Glutamatergic neuron (in vitro differentiated cells): ENCODE data around the gene ZSCAN16. TPM values are rescaled to one million over a fixed set of nuclear protein-coding genes. Genes with fewer than 3 reads are reported as not detected.

ENCODE experiments used
- DNase-seq: peaks from one replicate; pipeline ENCODE4 v3.0.0; 2022
- H3K27ac Mint-ChIP-seq: one replicate; pipeline ENCODE4 v1.8.0; 2020; ENCODE audit warnings: mild to moderate bottlenecking, mixed read lengths, inconsistent platforms; ENCODE audit not compliant: unreplicated experiment
- H3K27me3 Mint-ChIP-seq: one replicate; pipeline ENCODE4 v1.8.0; 2020; ENCODE audit warnings: mild to moderate bottlenecking, moderate library complexity, mixed read lengths, inconsistent platforms; ENCODE audit not compliant: unreplicated experiment
- H3K36me3 Mint-ChIP-seq: one replicate; pipeline ENCODE4 v1.8.0; 2020; ENCODE audit warnings: mild to moderate bottlenecking, mixed read lengths, inconsistent platforms; ENCODE audit not compliant: unreplicated experiment
- H3K4me1 Mint-ChIP-seq: one replicate; pipeline ENCODE4 v1.8.0; 2020; ENCODE audit warnings: mild to moderate bottlenecking, low read depth, mixed read lengths, inconsistent platforms; ENCODE audit not compliant: unreplicated experiment
- H3K4me3 Mint-ChIP-seq: one replicate; pipeline ENCODE4 v1.8.0; 2020; ENCODE audit warnings: mild to moderate bottlenecking, mixed read lengths, inconsistent platforms; ENCODE audit not compliant: unreplicated experiment
- H3K9me3 Mint-ChIP-seq: one replicate; pipeline ENCODE4 v1.8.0; 2020; ENCODE audit warnings: mild to moderate bottlenecking, moderate library complexity, mixed read lengths, inconsistent platforms; ENCODE audit not compliant: unreplicated experiment
- CTCF ChIP-seq: fragments of 200-600 bp; sonication (generic); IDR thresholded peaks from one replicate; pipeline ENCODE4 v1.5.0; 2021; ENCODE audit not compliant: partially characterized antibody, unreplicated experiment
- total RNA-seq: library from RNA; stranded (reverse); fragmentation: NEBNext Ultra II Directional; extraction: Animal tissue kit (Norgen Biotek cat#: 25700); gene quantifications from one replicate; pipeline ENCODE4 v1.2.1, GENCODE V29; 2021; ENCODE audit not compliant: unreplicated experiment

ZSCAN16 gene
- total RNA-seq, 1 donor from 2014 or later: 20.0 TPM

GRCh38 chr6:28145231-28145630, 20.8 kb downstream of the ZSCAN16 start:
- Mint-ChIP-seq H3K9me3 (peaks cover 2% of the 10 kb centered on the region), H3K4me1 (peaks cover 6% of the 10 kb centered on the region), H3K27ac (no peak overlapping the region), H3K36me3 (no peaks in the 10 kb centered on the region), H3K4me3 (no peak overlapping the region), H3K27me3 (peaks cover 2% of the 10 kb centered on the region)
- no peak for TF ChIP-seq CTCF
- DNase-seq: no peak

DNA sequence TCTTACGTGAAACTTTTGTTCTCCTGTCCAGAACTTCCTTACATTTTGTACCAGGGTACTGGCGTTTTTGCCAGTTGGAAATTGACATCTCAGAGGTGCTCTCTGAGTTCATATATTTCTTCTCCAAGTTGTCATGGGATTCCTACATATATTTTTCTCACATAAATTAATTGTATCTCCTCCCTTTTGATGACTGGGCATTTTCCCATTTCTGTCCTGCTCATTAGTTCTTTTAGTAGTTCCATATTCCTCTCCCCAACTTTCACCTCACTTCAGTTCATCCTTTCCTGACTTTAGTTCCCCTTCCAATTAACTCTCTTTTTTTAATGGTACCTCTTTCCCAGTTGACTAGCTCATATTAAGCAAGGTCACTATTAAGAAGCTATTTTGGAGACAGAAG, 28.1 kb downstream of the ZSCAN16 start:
- Mint-ChIP-seq H3K27me3 (no peaks in the 10 kb centered on the region), H3K9me3 (peaks cover 4% of the 10 kb centered on the region), H3K36me3 (peaks cover 25% of the 10 kb centered on the region), H3K4me3 (peak overlapping the region; percentile 45), H3K4me1 (no peaks in the 10 kb centered on the region), H3K27ac (no peak overlapping the region)
- no peak for DNase-seq
- no peak for TF ChIP-seq CTCF

- Mint-ChIP-seq H3K4me3 (no peak overlapping the region), H3K9me3 (peaks cover 4% of the 10 kb centered on the region), H3K27me3 (no peaks in the 10 kb centered on the region), H3K27ac (no peak overlapping the region), H3K36me3 (peaks cover 25% of the 10 kb centered on the region), H3K4me1 (no peaks in the 10 kb centered on the region)
- DNase-seq: no peak
- TF ChIP-seq CTCF: no peak
Measured at GRCh38 chr6:28153546-28153945, 29.1 kb downstream of the ZSCAN16 start.

- H3K9me3 Mint-ChIP-seq: peaks cover 4% of the 10 kb centered on the region
- H3K4me3 Mint-ChIP-seq: no peak overlapping the region
- DNase-seq: no peak
- H3K27ac Mint-ChIP-seq: no peak overlapping the region
- H3K27me3 Mint-ChIP-seq: no peaks in the 10 kb centered on the region
- no peaks in the 10 kb centered on the region for H3K4me1 Mint-ChIP-seq
- no peak for TF ChIP-seq CTCF
- peaks cover 25% of the 10 kb centered on the region for H3K36me3 Mint-ChIP-seq
Measured at GRCh38 chr6:28154357-28154756, 29.9 kb downstream of the ZSCAN16 start.

DNA sequence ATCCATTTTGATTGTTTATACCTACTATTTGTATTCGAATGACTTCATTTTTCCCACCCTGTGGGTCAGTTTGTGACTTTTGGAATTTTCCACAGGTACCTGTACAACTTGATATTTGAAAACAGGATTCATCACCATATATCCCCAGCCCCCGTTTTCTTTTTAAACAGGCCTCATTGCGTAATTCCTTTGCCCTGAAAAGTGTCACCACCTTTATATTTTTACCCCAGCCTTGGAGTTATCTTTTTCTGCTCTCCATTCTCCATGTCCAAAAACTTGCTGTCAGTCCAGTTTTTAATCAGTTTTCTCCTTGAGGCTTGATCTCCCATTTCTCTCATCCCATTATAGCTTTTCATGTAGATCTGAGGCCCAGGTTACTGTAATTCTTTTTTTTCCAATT, 33.9 kb downstream of the ZSCAN16 start:
- peaks cover 3% of the 10 kb centered on the region for H3K9me3 Mint-ChIP-seq
- peaks cover 5% of the 10 kb centered on the region for H3K27me3 Mint-ChIP-seq
- H3K36me3 Mint-ChIP-seq: peaks cover 21% of the 10 kb centered on the region
- peaks cover 3% of the 10 kb centered on the region for H3K4me1 Mint-ChIP-seq
- no peak overlapping the region for H3K27ac Mint-ChIP-seq
- no peak overlapping the region for H3K4me3 Mint-ChIP-seq
- DNase-seq: no peak
- no peak for TF ChIP-seq CTCF
